Prostate gland (tissue), 2 donors: Measurements from ENCODE around the gene USP4. TPM values are rescaled to one million over a fixed set of nuclear protein-coding genes. Genes with fewer than 3 reads are reported as not detected.

Source experiments
- DNase-seq: peaks from one replicate; pipeline ENCODE4 v3.0.0-alpha.2; 2019; ENCODE audit warnings: low spot score
- H3K27ac ChIP-seq, 2 donors: fragments of 200-600 bp; sonication (generic); 2 replicates each; pipeline ENCODE4 v1.5.1; 2017 to 2019
- H3K27me3 ChIP-seq: fragments of 200-600 bp; sonication (generic); replicated peaks from 2 replicates; pipeline ENCODE4 v1.5.1; 2019; ENCODE audit not compliant: insufficient read depth
- H3K36me3 ChIP-seq, 2 donors: fragments of 200-600 bp; sonication (generic); 1 replicate in 1 of 2; 2 replicates in 1 of 2; pipeline versions ENCODE4 v1.5.1 to v1.8.1; 2017 to 2019
- H3K4me1 ChIP-seq: fragments of 200-600 bp; sonication (generic); replicated peaks from 2 replicates; pipeline ENCODE4 v1.5.1; 2019
- H3K4me3 ChIP-seq, 2 donors: fragments of 200-600 bp; sonication (generic); 2 replicates each; pipeline ENCODE4 v1.5.1; 2017 to 2019
- H3K9me3 ChIP-seq: fragments of 200-600 bp; sonication (generic); 2 replicates; pipeline ENCODE4 v1.5.1; 2017
- CTCF ChIP-seq, 4 experiments: fragments of 200-600 bp in 2 of 4; fragments of 450-650 bp in 2 of 4; sonication (generic) in 2 of 4; IDR thresholded peaks; 1 replicate in 3 of 4; 2 replicates in 1 of 4; pipeline ENCODE4 v1.5.1; 2016 to 2019; ENCODE audit warnings: antibody characterized with exemption in 4 of 4, mild to moderate bottlenecking in 2 of 4, moderate library complexity in 2 of 4
- POLR2A ChIP-seq: fragments of 450-650 bp; IDR thresholded peaks from one replicate; pipeline ENCODE4 v1.6.1; 2016; ENCODE audit warnings: antibody characterized with exemption, mild to moderate bottlenecking
- POLR2AphosphoS5 ChIP-seq: sonication (generic); formaldehyde crosslinking; IDR thresholded peaks from one replicate; pipeline ENCODE4 v1.6.1; 2017; ENCODE audit warnings: antibody characterized with exemption
- WGBS: methylation state at CpG from one replicate; pipeline ENCODE4 v1.1.5; 2018; 5-methylcytosine and 5-hydroxymethylcytosine counted together
- intact Hi-C: fragments of 100-400 bp; cut with DNase I; formaldehyde crosslinking; loops from one replicate; pipeline ENCODE4 v1.14.2; 2022
- total RNA-seq, 2 donors: library from RNA; depleted of rRNA; stranded (reverse); fragments of >200 nt; gene quantifications; one replicate each; pipeline ENCODE4 v1.1.0, GENCODE V29; 2016

The USP4 gene
- total RNA-seq, 2 donors from 2014 or later: 18.3 to 30.8 TPM

GRCh38 chr3:49302613-49303012, 37.2 kb downstream of the USP4 start:
- TF ChIP-seq CTCF (IDR thresholded peaks at IDR 0.05) (no peak), POLR2AphosphoS5 (no peak), POLR2A (no peak)
- Histone ChIP-seq H3K27ac (no peak overlapping the region), H3K9me3 (no peaks in the 10 kb centered on the region), H3K36me3 (peaks cover 13 to 17% of the 10 kb centered on the region in 2 donors), H3K27me3 (no peaks in the 10 kb centered on the region), H3K4me1 (no peaks in the 10 kb centered on the region), H3K4me3 (no peak overlapping the region)
- intact Hi-C loops: no loop called here
- WGBS: 100% methylated on average over 1 of the region's 1 CpG
- no peak for DNase-seq

GRCh38 chr3:49300595-49300994, 39.3 kb downstream of the USP4 start:
- Histone ChIP-seq H3K27ac (no peak overlapping the region), H3K9me3 (no peaks in the 10 kb centered on the region), H3K4me1 (no peaks in the 10 kb centered on the region), H3K36me3 (peaks cover 17 to 21% of the 10 kb centered on the region in 2 donors), H3K27me3 (no peaks in the 10 kb centered on the region), H3K4me3 (no peak overlapping the region)
- WGBS: over 99% methylated on average over 3 of the region's 3 CpGs
- DNase-seq: no peak
- TF ChIP-seq POLR2A (no peak), POLR2AphosphoS5 (no peak), CTCF (IDR thresholded peaks at IDR 0.05) (no peak)
- intact Hi-C loops: no loop called here

GRCh38 chr3:49298511-49298910, 41.3 kb downstream of the USP4 start:
- H3K27me3 ChIP-seq: no peaks in the 10 kb centered on the region
- H3K36me3 ChIP-seq: peaks cover 17% of the 10 kb centered on the region in 2 donors
- H3K4me3 ChIP-seq: no peak overlapping the region
- no peaks in the 10 kb centered on the region for H3K4me1 ChIP-seq
- H3K9me3 ChIP-seq: no peaks in the 10 kb centered on the region
- no peak for TF ChIP-seq CTCF (IDR thresholded peaks at IDR 0.05)
- no peak for TF ChIP-seq POLR2AphosphoS5
- TF ChIP-seq POLR2A: no peak
- no peak for DNase-seq
- 91% methylated on average over 7 of the region's 7 CpGs for WGBS
- intact Hi-C loops: loop anchor here (10.0 kb wide), 1 partner anchor 146 kb away; no protein-coding TSS in a partner anchor
- no peak overlapping the region for H3K27ac ChIP-seq

- Histone ChIP-seq H3K4me1 (no peaks in the 10 kb centered on the region), H3K27me3 (no peaks in the 10 kb centered on the region), H3K36me3 (peaks cover 12 to 17% of the 10 kb centered on the region in 2 donors), H3K9me3 (no peaks in the 10 kb centered on the region), H3K27ac (peak overlapping the region in 1 of 2 donors; percentile 30), H3K4me3 (no peak overlapping the region)
- DNase-seq: peak; percentile 19
- 73% methylated on average over 2 of the region's 2 CpGs for WGBS
- peak; percentile 16 for TF ChIP-seq POLR2AphosphoS5
- TF ChIP-seq CTCF (IDR thresholded peaks at IDR 0.05): no peak
- TF ChIP-seq POLR2A: no peak
- intact Hi-C loops: loop anchor here (10.0 kb wide), 1 partner anchor 148 kb away; no protein-coding TSS in a partner anchor
These were observed 43.0 kb downstream of the USP4 start for GRCh38 chr3:49296781-49297411.

- intact Hi-C loops: loop anchor here (10.0 kb wide), 1 partner anchor 149 kb away; no protein-coding TSS in a partner anchor
- Histone ChIP-seq H3K27me3 (no peaks in the 10 kb centered on the region), H3K9me3 (no peaks in the 10 kb centered on the region), H3K4me3 (no peak overlapping the region), H3K27ac (no peak overlapping the region), H3K36me3 (peaks cover 12 to 17% of the 10 kb centered on the region in 2 donors), H3K4me1 (no peaks in the 10 kb centered on the region)
- WGBS: 85% methylated on average over 11 of the region's 11 CpGs
- no peak for DNase-seq
- TF ChIP-seq POLR2AphosphoS5: no peak
- TF ChIP-seq CTCF (IDR thresholded peaks at IDR 0.05): peak in 3 of 4 experiments; percentile 32 to 49 (median 37)
These were observed 44.3 kb downstream of the USP4 start for GRCh38 chr3:49295489-49296058.
